Muscle of leg (tissue), 11 donors: ENCODE data around the gene ACSF2. TPM values are rescaled to one million over a fixed set of nuclear protein-coding genes. Genes with fewer than 3 reads are reported as not detected.
A peak's percentile ranks its signal among the peaks of the same experiment; 100 is the strongest.

ENCODE experiments used
- DNase-seq: peaks from one replicate; pipeline ENCODE4 v3.0.0; 2013
- H3K27ac ChIP-seq: one replicate; pipeline ENCODE4 v1.5.1; 2013; ENCODE audit warnings: mild to moderate bottlenecking, low read length, control low read depth
- H3K27me3 ChIP-seq: one replicate; pipeline ENCODE4 v1.6.1; 2013; ENCODE audit warnings: low read length; ENCODE audit not compliant: control insufficient read depth, insufficient read depth
- H3K36me3 ChIP-seq: one replicate; pipeline ENCODE4 v1.6.1; 2013; ENCODE audit warnings: low read length; ENCODE audit not compliant: control insufficient read depth, insufficient read depth
- H3K4me1 ChIP-seq: one replicate; pipeline ENCODE4 v1.6.1; 2013; ENCODE audit warnings: low read length; ENCODE audit not compliant: control insufficient read depth, insufficient read depth
- H3K4me3 ChIP-seq: one replicate; pipeline ENCODE4 v1.5.1; 2013; ENCODE audit warnings: low read length, control low read depth
- H3K9me3 ChIP-seq: replicated peaks from 2 replicates; pipeline ENCODE4 v1.6.1; 2013; ENCODE audit warnings: low read depth, low read length; ENCODE audit not compliant: control insufficient read depth
- WGBS: methylation state at CpG from one replicate; pipeline ENCODE4 v1.1.5; 2013; ENCODE audit warnings: missing lambda C conversion rate; ENCODE audit not compliant: insufficient coverage; 5-methylcytosine and 5-hydroxymethylcytosine counted together
- polyA plus RNA-seq, 8 donors: library from polyadenylated mRNA; unstranded; fragments of 120-200 nt; gene quantifications; one replicate each; pipeline versions ENCODE4 v1.2.1 to v1.2.3, GENCODE V29; 2013; ENCODE audit warnings: inconsistent platforms in 1 of 8, low replicate concordance in 1 of 8; ENCODE audit not compliant: insufficient read length in 8 of 8, insufficient read depth in 1 of 8
- total RNA-seq: library from RNA; stranded (reverse); fragments of 120-200 nt; gene quantifications from one replicate; pipeline ENCODE4 v1.2.4, GENCODE V29; 2013

Gene ACSF2
- total and polyA plus RNA-seq, 9 donors = 60.4 to 81.6 (median 65.8) TPM

DNA sequence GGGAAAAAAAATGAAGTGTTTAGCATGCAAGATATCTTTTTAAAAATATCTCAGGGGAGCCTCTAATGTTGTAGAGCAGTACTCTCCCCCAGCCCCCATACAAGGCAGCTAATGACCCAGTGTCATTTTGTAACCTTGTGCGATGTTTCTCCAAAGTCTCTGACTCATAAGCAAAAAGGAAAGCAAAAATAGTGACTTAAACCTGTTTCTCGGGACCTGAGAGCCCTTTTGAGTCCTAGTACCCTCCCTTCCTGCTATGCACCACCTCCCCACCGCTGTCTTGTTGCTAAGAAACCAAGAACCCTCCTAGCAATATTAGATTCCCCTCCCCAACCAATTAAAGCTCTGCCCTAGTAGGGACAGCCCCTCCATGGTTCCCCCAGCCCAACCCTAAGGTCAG lies 85.0 kb downstream of the ACSF2 start:
- Histone ChIP-seq H3K27me3 (peaks cover 2% of the 10 kb centered on the region), H3K27ac (no peak overlapping the region), H3K4me1 (peaks cover 14% of the 10 kb centered on the region), H3K4me3 (no peak overlapping the region), H3K9me3 (no peaks in the 10 kb centered on the region), H3K36me3 (no peaks in the 10 kb centered on the region)
- no peak for DNase-seq
- 31% methylated on average over 3 of the region's 3 CpGs for WGBS

DNA sequence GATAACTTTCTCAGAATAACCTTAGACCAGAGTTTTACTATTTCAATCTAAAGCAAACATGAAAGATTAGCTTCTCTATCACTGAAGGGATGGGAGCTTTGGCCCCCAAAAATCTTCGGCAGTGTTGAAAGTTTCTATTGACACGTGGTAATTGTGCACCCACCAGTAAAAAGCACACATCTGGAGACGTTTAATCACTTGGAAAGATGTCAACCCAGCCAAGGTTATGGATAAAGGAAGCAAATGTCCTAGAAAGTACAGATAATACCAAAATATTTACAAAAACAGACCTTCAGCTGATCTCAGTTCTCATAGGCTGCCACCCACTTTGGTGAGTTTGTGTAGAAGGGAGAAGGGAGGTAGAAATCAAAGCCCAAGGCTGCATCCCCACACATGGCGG lies 87.5 kb downstream of the ACSF2 start:
- DNase-seq = peak; percentile 32
- Histone ChIP-seq H3K4me1 (peaks cover 9% of the 10 kb centered on the region), H3K4me3 (no peak overlapping the region), H3K9me3 (no peaks in the 10 kb centered on the region), H3K27ac (no peak overlapping the region), H3K36me3 (no peaks in the 10 kb centered on the region), H3K27me3 (peaks cover 2% of the 10 kb centered on the region)
- no CpG with 5 or more reads among the region's 4 CpGs for WGBS

DNA sequence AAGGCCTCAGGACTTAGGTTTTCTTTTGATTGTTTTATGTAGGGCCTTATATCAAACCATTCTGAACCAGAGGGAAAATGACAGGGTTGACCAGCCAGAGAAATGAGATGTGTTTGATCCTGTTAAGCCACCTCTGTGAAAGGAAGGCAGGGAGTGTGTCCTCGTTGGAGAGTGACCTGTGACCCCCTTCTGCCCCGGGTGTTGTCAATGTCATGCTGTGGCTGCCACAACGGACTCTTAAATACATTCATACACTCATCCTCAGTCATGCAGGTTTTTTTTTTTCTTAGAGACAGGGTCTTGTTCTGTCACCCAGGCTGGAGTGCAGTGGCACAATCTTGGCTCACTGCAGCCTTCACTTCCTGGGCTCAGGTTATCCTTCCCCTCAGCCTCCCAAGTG lies 88.4 kb downstream of the ACSF2 start:
- no CpG with 5 or more reads among the region's 3 CpGs for WGBS
- no peaks in the 10 kb centered on the region for H3K9me3 ChIP-seq
- no peak for DNase-seq
- H3K4me3 ChIP-seq = no peak overlapping the region
- no peak overlapping the region for H3K27ac ChIP-seq
- peaks cover 2% of the 10 kb centered on the region for H3K4me1 ChIP-seq
- H3K36me3 ChIP-seq = no peaks in the 10 kb centered on the region
- peaks cover 2% of the 10 kb centered on the region for H3K27me3 ChIP-seq

DNA sequence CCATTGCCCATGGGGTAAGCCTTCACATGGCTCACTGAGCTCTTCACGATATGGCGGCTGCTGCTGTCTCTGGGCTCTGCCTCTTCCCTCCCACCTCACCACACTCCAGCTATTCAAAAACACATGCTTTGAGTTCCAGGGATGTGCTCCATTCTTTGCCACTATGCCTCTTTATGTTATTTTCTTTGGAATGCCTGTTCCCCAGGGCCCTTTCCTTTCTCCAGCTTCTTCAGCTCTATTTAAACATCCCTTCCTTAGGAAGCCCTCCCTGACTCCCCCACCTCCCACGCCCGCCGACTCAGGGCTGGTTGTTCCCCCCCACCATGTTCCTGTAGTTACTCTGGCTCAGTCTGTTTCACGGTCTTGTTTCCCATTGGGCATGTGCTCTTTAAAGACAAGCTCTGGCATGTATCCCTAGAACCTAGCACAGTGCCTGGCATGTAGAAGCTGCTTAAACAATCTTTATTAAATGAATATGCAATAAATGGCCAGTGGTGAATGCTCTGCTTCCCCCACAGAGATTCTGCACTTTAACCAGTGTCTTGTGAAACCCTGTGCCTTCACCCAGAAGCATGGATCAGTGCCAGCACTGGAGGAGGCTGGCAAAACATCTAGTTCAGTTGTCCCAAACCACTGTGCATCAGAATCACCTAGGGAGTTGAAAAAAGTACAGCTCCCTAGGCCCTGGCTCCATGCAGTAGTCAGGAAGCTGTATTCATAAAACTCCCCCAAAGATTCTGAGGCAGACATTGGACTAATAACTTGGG lies 89.1 kb downstream of the ACSF2 start:
- H3K27ac ChIP-seq = no peak overlapping the region
- peaks cover 2% of the 10 kb centered on the region for H3K27me3 ChIP-seq
- H3K4me1 ChIP-seq = peaks cover 2% of the 10 kb centered on the region
- H3K4me3 ChIP-seq = no peak overlapping the region
- H3K36me3 ChIP-seq = no peaks in the 10 kb centered on the region
- WGBS = 64% methylated on average over 5 of the region's 6 CpGs
- DNase-seq = no peak
- no peaks in the 10 kb centered on the region for H3K9me3 ChIP-seq

DNA sequence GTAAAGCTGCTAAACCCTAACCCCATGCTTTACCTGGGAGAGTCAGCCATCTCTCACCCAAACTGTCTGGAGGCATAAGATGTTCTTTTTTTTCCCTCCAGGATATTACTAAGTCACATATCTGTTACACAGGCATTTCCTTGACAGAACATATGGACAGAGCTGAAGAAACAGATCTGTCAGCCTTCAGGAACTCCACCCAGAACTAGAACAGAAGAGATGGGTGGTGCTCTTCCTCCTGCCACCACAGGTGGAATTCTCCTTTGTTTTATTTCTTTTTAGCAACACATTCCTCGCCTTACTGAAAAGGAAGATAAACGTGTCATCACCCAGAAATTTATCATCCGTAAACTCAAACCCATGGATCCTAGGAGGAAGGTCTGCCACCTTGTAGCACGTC lies 91.0 kb downstream of the ACSF2 start:
- no peak for DNase-seq
- WGBS = 59% methylated on average over 4 of the region's 4 CpGs
- Histone ChIP-seq H3K4me3 (no peak overlapping the region), H3K9me3 (no peaks in the 10 kb centered on the region), H3K27me3 (peaks cover 2% of the 10 kb centered on the region), H3K4me1 (peaks cover 13% of the 10 kb centered on the region), H3K27ac (no peak overlapping the region), H3K36me3 (no peaks in the 10 kb centered on the region)

DNA sequence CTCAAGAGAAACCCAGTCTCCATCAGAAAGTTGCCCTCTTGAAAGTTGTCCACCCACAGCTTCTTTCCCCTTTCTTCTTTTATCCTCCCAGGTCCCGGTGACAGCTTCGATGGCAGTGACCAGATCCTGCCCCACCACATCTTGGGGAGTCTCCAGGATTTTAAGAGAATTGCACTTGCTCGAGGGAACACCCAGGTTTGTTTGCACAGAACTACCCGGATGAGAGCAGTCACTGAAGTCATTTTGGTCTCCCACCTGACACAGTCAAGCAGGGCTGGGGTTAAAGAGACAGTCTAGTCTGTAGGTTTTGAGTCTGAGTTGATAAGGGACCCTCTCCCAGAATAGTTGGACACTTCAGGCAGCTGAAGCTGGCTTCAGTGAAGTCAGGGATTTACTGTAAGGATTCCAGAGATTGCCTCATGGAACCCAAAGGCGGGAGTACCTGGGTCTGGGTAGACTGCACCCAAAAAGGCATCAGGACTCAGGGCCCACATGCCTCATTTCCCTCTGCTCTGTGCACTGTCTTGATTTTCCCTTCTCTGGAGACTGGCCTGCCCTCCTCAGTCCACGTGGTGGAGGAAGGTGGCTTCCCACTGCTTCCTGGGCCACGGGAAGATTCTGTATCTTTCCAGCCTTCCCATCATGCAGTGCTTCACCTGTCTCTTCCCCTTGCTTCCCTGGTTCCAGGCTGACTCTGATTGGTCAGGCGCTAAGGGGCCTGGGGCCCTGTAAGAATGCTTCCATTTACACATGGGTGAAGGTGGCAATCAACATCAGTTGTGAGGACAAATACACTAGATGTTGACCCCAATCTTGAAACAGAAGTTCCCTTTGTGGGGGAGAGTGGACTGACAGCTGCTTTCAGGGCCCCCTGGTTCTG lies 91.7 kb downstream of the ACSF2 start:
- no peaks in the 10 kb centered on the region for H3K27me3 ChIP-seq
- no peaks in the 10 kb centered on the region for H3K36me3 ChIP-seq
- DNase-seq = no peak
- H3K4me3 ChIP-seq = no peak overlapping the region
- H3K4me1 ChIP-seq = peaks cover 13% of the 10 kb centered on the region
- no peak overlapping the region for H3K27ac ChIP-seq
- no peaks in the 10 kb centered on the region for H3K9me3 ChIP-seq
- 74% methylated on average over 6 of the region's 8 CpGs for WGBS

DNA sequence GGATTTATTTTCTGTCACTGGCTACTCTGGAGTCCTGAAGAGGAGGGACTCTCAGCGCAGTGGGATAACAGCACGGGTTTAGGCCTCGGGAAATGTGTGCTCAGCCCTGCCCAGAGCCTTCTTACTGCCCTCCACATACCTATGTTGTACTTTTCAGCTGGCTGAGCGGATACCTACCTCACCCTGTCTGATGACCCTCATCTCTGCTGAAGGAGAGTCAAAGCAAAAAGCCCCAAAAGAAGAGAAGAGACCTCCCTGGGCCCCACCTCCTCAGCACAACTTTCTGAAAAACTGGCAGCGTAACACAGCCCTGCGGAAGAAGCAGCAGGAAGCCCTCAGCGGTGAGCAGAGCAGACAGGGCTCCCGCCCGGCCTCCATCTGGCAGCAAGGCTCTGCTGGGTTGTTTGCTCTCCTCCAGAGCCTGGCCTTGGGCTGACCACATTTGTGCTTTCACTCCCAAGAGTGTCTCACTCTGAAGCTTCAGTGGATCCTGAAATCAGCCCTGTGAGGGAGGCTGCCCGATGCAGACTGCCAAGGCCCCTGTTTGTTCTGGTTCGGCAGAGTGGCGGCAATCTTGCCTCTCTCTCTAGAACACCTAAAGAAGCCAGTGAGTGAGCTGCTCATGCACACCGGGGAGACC lies 92.5 kb downstream of the ACSF2 start:
- Histone ChIP-seq H3K4me1 (peaks cover 13% of the 10 kb centered on the region), H3K27ac (no peak overlapping the region), H3K27me3 (no peaks in the 10 kb centered on the region), H3K36me3 (no peaks in the 10 kb centered on the region), H3K9me3 (no peaks in the 10 kb centered on the region), H3K4me3 (no peak overlapping the region)
- no peak for DNase-seq
- 48% methylated on average over 8 of the region's 13 CpGs for WGBS

DNA sequence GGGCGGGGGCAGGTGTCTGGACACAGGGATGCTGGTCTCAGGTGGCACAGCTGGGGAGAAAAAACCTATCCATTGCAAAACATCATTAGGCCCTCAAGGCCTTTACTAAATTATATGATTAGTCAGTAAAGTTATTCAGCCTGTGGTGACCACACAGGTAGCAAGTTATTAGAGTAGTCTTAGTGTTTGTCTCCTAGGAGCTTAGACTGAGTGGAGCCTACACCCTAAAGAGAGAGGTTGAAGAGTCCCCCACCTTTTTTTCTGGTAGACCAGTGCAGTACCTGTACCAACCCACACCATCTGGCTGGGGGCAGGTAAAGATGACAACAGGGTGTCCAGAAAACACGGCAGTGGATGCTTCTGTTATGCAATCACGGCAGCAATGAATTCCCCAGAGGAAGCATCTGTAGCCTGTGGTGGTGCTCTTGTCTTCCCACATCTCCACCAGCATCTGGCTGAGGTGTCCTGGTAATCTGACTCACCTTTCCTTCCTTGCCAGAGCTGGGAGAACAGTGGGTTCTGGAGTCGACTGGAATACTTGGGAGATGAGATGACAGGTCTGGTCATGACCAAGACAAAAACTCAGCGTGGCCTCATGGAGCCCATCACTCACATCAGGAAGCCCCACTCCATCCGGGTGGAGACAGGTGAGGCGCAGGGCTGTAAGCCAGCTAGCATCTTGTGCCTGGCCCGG lies 93.3 kb downstream of the ACSF2 start:
- no peak overlapping the region for H3K27ac ChIP-seq
- H3K9me3 ChIP-seq = no peaks in the 10 kb centered on the region
- no peak for DNase-seq
- no CpG with 5 or more reads among the region's 8 CpGs for WGBS
- H3K4me3 ChIP-seq = no peak overlapping the region
- peaks cover 13% of the 10 kb centered on the region for H3K4me1 ChIP-seq
- H3K27me3 ChIP-seq = no peaks in the 10 kb centered on the region
- H3K36me3 ChIP-seq = no peaks in the 10 kb centered on the region

DNA sequence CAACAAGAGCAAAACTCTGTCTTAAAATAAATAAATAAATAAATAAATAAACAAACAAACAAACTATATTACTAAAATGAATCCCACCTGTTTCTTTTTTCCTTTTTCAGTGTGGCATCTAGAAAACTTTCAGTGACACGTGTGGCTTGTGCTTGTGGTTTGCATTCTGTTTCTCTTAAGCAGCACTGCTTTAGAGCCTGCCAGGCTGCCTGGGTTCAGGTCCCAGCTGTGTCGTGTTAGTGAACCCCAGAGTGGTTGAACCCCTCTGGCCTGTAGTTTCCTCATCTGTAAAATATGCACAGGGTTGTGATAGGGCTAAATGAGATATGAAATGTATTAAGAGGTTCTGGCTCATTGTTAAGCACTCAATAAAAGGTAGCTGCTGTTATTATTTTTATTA lies 94.5 kb downstream of the ACSF2 start:
- no CpG with 5 or more reads among the region's 2 CpGs for WGBS
- Histone ChIP-seq H3K4me3 (no peak overlapping the region), H3K27ac (no peak overlapping the region), H3K4me1 (peaks cover 13% of the 10 kb centered on the region), H3K27me3 (no peaks in the 10 kb centered on the region), H3K36me3 (no peaks in the 10 kb centered on the region), H3K9me3 (no peaks in the 10 kb centered on the region)
- no peak for DNase-seq

DNA sequence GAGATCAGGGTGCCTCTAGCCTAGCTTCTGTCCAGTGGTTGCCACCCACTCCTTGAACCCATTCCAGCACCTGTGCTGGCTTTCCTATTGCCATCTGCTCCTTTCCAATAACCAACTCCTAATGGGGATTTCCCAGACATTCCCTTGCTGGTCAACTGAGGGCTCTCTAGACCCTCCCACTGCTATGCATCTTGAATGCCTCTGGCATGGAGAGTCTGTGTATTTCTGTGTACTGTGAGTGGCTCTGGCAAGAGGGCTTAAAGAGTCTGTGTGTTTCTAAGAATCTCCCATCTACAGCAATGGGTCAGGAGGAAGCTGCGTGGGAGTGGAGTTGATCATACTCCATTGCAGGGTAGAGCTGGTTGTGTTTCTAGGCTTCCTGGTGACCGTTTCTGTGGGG lies 95.5 kb downstream of the ACSF2 start:
- H3K36me3 ChIP-seq = no peaks in the 10 kb centered on the region
- H3K4me3 ChIP-seq = no peak overlapping the region
- 54% methylated on average over 2 of the region's 2 CpGs for WGBS
- no peak overlapping the region for H3K27ac ChIP-seq
- DNase-seq = no peak
- H3K9me3 ChIP-seq = no peaks in the 10 kb centered on the region
- peaks cover 13% of the 10 kb centered on the region for H3K4me1 ChIP-seq
- no peaks in the 10 kb centered on the region for H3K27me3 ChIP-seq
